ENCODE measurements around the gene TUSC7.

The TUSC7 gene

DNA sequence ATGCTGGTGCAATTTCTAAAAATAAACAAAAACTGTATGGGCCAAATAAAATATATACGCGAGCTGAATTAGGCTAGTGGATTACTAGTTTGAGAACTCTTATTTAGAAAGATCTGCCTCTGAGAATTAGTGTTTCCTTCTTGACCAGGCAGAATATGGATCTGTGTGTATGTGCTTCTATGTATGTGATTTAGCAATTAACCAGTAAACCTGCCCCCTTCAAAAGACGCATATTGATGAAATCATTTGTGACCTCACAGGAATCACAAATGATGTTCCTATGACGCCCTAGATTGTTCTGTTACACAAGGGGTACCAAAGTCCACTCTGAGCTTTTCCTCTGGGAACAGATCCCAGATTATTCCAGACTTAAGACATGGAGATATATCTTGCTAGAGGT lies at the start of gene TUSC7:
TSS of gene TUSC7 (plus strand) at position 301 of the 400 bp plus-strand sequence.
- no peak for DNase-seq

DNA sequence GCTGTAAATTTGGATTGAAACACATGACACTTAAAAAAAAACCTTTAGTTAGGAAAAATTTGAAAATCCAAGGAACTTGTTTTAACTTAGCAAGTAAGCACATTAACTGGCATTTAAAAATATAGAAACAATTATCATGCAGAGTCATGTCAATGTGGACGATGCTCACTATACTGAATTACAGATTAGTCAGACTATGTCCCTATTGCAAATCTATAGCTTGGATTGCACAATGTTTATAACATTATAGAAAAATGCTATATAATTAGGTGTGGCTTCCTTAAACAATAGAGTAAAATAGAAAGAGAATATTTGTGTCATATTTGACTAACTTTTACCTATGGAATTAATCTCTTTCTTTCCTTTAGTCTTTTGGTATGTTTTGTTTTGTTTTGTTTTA lies 48.4 kb upstream of the TUSC7 start:
- no peak for DNase-seq

DNA sequence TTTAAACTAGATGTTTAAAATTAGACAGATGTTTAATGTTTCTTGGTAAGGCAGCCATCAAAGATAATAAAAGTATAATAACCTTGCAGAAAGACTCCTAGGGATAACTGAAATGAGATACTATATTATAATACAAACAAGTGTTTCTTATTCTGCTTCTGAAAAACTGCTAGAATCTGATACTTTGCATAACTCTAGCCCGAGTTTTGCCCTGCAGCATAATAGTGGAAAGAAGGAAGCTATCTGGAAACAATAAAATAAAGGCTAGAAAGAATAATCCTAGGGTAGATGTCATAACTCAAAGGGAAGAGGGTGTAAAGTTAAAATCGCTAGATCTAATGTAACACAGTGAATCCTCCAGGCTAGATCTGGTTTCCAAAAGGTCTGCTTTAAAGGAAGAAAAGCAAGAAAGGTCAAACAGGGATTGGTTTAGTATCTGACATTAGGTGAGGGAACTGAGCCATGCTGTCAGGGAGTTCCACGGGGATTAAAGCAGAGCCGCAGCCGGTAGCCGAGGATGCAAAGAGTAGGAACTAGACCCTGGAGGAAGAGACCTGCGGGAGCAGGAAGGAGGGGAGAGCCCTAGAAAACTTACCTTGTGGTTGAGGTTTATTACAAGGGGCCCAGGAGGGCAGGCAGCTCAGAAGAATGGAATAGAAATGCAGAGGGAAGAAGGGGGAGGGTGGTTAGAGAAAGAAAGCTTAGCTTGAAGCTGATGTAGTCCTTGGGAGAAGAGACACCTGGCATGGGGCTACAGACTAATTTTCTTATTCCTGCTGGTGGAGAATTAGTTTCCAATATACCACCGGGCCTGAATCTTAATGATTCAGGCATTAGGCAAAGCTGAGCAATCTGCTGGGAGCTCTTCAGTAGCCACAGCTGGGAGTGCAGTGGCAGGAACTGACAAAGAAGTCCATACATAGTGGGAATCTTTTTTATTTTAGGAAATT lies 46.1 kb upstream of the TUSC7 start:
- no peak for DNase-seq

DNA sequence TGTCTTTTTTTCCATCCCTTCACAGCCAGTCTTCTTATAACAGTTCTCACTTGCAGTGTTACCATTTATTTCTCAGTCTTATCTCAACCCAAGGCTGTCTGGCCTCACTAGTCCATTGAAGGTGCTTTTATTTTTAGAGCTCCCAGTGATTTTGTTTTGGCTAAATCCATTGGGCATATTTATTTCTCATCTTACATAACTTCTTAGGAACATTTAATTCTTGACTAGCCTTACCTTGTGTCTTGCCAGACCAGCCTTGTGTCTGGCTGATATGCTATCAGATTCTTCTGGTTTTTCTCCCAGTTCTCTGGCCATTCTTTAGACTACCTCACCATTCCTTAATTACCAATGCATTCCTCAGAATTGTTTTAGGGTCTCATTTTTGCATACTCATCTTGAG lies 42.3 kb upstream of the TUSC7 start:
- no peak for DNase-seq

DNA sequence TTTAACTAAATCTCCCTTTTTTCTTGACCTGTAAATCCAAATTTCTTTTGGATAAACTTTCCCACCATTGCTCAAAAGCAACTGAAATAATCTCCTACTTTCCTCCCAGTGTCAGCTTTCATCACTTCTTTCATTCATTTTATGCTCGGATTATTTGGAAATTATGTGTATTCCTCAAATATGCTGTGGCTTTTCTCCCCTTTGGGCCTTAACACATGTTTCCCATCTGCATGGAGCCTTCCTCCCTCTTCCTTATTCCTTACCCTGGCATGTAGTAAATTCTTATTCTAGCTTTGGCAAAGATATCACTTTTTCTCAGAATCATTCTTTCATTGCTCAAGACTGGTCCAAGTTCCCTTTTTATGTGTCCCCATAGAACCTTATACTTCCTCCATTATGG lies 41.8 kb upstream of the TUSC7 start:
- DNase-seq, result no peak

DNA sequence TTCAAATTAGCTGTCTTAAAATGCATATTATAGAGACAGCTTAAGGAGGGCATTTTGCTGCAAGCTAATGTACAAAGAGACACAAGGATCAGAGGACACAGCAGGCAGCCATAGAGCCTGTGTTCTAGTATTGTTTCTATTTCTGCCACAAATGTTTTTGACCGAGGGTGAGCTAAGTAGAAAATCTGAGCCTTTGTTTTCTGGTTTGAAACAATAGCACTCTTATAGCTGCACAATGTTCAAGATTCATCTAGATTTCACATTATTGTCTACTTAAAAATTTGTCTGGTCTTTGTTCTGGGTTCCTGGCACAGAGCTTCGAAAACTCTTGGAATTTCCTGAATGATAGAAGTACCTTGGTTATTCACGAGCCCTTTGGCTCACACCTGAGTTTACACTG lies 40.0 kb upstream of the TUSC7 start:
- no peak for DNase-seq

DNA sequence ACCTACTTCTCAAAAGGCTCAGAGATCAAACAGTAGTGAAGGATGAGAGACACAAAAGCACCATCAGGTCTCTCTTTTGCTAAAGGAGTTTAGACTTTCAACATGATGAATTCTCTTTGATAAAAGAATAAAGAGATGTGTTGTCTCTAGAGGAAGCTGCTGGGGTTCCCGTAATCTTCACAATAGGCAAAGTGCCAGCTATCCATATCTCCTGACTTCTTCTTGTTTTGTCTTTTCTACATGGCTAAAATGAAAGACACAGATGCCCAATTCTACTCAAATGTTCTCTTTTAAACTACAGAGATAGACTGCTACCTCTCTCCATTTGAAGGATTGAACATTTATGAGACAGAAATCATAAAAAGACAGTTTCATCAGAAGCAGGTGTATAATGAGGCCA lies 38.4 kb upstream of the TUSC7 start:
- DNase-seq, result no peak

DNA sequence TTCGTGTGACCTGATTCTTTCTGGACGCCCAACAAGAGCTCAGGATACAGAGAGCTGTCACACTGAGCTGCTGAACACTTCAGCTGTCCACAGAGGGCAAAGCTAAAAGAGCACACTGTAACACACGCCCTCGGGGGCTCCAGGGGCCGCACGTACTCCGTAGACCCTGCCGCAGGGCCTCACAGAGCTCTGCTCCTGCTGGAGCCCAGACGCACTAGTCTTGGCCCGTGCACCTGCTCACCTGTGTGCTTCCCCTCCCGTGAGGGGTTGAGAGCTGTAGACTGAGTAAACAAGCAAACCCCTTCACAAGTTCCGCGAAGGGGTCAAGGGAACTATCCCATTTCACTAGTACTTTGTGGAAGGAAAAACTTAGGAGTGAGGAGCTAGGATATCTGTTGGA lies 30.7 kb upstream of the TUSC7 start:
- DNase-seq, result no peak

DNA sequence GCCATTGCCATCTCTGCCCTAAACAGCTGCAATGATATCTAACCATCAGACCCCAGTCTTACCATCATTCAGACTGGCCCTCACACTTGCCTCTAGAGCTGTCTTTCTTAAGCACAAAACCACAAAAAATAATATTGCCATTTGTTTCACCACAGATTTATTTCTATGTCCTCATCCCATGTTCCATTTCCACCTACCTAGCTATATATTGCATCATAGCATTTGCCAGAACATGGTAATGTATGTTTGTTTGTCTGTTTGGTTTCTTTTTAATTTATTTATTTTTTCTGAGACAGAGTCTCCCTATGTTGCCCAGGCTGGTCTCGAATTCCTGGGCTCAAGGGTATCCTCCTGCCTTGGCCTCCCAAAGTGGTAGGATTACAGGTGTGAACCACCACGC lies 18.5 kb upstream of the TUSC7 start:
- DNase-seq, result no peak

DNA sequence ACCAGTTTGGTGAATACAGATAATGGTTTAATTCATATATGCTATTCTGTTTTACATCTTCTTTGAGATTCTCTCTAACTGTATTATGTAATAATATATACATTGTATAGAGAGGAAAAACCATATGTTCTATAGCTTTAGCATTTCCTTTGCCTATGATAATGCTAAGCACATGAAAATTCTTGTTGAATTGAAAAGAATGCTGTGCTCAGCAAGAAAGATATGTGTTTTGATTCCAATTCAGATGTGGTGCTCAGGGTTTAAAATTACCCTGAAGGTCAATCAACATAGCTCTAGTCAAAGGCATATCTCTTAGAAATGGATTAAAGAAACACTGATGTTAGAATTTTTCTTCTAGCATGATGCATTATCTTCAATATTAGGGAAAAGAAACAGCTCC lies 8.5 kb upstream of the TUSC7 start:
- no peak for DNase-seq

DNA sequence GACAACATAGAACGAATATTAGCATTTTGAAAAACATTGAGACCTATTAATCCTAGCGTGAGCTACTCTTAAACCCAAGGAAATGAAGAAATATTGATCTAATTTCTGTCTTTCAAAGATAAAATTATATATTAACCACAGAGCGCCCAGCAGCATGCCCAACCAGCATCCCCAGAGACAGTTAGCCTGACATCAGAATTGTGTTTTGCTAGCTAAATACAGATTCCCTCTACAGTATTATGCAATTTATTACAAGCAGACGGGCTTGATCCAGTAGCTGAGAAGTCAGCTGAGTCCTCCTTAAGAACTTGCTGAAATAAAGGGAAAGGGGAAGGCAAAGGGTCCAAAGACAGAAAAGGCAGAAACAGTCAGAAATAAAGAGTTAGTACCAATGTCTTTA lies 7.2 kb upstream of the TUSC7 start:
- no peak for DNase-seq

DNA sequence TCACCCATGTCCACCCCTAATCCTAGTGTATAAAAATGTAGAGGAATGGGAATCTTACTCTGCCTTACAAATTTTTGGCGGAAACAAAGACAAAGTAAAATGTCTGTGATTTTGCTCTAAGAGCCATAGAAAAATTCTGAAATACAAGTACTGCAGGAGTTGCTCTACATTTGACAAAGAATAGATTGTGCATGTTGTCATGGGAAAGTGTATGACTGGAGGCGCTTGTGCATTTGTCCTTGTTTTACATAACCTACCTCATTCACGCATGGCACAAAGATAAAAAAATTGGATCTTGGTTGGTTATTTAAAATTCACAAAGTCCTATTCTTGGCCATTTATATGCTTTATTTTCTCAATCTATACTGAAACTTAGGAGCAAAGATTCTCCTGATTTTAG lies 2.0 kb upstream of the TUSC7 start:
- DNase-seq, result no peak

DNA sequence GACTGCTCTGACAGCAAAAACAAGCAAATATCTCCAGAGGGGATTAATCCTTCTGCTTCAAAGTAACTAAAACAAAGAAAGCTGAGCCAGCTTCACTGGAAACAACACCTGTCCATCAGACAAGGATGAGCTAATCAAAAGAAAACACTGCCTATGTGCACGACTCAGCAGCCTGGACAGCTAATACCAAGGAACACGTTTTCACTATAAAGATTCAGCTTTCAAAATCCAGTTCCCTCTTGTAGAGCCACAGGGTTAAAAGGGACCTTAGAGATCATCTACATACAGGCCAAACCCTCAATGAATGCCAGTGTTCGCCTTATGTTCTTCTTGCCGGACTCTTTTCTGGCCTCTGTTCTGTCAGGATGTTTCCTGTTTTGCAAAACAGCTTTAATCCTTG lies 6.9 kb downstream of the TUSC7 start:
- peak; percentile 55 for DNase-seq

DNA sequence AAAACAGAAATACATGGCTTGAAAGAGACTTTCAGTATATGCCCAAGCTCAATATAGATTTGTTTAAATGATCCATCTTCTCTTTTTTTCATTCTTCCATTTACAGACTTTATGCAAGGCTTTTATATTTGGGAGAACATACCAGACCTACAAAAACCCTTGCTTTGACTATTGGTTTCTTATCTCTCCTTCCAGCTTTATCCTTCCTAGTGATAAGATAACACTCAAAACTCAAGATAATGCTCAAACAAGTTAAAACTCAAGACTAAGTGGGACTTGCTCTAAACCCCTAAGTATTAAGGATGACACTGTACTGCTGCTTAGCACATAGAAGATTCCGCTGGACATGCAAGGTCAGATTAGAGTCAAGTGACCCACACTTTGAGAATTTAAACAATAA lies 8.0 kb downstream of the TUSC7 start:
- DNase-seq, result no peak

DNA sequence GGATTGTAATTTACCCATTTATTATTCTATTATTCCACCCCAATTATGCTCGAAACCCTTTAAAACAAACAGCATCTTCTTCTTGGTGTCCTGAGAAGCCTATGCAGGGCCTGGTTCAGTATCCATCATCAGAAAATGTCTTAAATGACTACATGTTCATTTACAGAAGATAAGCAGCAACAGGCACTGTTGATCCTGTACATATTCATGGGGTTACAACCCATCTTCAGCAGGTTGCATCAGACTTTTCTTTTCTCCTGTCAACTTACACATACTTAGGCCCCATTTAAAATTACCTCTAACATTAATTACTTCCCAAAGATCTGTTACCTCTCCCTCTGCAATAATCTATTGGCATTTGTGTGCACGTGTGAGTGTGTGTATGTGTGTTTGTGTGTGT lies 18.9 kb downstream of the TUSC7 start:
- no peak for DNase-seq

DNA sequence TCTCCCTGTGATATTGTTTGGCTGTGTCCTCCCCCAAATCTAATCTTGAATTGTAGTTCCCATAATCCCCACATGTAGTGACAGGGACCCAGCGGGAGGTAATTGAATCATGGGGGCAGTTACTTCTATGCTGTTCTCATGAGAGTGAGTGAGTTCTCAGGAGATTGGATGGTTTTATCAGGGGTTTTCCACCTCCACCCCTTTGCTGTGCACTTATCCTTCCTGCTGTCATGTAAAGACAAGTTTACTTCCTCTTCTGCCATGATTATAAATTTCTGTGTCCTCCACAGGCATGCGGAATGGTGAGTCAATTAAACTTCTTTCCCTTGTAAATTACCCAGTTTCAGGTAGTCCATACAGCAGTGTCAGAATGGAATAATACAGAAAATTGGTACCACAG lies 24.7 kb downstream of the TUSC7 start:
- no peak for DNase-seq

DNA sequence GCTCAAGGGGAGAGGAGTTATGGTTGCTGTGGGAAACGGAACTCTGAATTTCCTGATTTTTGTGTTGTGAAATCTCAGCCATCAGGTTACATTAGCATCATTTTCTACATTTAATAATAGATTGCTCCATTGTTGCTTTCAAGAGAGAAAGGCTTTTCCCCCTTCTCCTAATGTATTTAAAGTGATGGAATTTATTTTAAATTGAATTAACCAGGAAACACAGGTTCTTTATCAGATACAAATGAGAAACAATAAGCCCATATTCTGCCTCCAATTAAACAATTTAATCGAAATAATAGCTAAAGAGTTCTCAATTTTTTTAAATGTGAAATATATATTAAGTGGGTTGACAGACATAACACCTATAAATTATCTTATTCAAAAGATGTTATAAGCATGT lies 30.1 kb downstream of the TUSC7 start:
- no peak for DNase-seq

DNA sequence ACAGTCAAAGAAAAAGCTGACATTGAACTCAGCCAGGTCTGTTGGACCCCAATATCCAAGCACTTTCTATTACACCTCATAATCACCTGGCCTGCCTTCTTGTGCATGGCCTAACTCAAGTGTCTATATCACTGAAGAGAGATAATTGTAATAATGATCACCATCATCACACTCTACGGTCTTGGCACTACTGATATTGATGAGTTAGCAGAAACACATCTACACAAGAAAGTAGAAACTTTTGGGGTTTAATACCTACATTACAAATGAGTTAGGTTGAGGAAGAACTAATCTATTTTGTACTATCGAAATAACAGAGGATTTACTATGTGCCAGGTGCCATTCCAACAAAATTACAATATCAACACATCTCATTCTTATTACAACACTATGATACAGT lies 30.7 kb downstream of the TUSC7 start:
- DNase-seq, result no peak

DNA sequence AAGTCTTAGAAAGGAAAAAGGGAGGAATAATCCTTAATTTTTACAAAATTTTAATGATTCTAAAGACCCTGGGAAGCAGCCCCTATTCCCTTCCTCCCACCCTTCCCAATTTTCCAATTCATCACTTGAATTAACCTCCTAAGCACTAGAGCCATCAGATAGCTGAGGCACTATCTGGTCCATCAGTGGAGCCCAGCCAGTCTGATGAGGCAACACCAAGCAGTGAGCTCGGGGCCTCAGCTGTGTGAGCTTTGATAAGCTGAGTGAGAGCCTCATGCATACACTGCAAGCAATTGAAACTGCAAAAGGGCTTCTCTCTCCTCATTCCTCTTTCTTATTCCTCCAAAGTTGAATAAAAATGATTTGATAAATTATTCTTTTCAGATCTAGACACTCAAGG lies 31.9 kb downstream of the TUSC7 start:
- DNase-seq, result no peak

DNA sequence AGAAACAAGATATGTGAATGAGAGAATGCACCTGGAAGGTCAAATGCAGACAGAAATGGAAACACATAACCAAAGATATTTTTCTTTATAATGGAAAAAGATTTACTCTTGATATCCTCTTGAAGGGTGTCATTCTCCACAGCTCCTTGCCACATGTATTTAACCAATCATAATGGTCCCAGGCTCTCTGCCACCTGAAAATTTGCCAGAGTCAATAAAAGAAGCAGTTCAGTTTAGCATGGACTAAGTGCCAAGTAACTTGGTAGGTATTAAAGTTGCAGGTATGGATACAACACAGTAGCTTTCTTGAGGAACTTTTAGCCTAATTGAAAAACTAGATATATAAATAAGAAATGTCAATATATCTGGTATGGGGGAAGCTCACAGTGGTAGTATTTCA lies 33.5 kb downstream of the TUSC7 start:
- peak; percentile 17 for DNase-seq

DNA sequence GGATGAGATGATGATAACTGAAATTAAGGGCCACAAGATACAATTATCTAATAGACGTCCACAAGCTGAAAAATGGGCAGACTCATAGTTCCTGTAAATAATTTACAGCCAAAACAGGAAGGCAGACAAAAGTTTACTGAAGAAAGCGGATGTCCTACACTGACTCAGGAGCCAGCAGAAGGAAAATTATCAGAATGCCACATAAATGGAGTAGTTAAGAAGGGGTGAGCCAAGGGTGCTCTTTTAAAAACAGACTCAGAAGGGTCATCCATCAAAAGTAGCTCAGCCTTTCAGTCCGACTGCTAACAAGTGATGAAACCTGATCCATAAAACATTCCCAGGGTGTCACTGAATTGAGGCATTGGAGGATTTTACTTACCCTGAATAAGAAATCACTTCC lies 39.8 kb downstream of the TUSC7 start:
- peak; percentile 57 for DNase-seq

DNA sequence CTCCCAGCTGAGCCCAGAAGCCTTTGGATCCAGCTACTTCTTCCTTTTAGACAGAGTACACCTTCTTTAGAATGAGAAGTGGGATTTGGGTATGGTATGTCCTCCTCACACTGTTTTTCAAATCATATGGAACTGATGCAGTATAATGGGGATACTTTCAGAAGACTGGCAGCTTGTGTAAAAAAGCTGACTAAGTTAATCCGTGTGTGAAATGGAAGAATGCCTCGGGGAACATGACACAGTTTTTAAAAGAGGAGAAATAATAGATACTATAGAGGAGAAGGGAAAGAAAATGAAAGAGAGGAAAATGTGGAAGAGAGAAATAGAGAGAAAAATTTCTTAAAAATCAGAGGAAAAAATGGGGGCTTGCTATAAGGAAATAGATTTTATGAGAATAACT lies 47.7 kb downstream of the TUSC7 start:
- DNase-seq, result no peak

DNA sequence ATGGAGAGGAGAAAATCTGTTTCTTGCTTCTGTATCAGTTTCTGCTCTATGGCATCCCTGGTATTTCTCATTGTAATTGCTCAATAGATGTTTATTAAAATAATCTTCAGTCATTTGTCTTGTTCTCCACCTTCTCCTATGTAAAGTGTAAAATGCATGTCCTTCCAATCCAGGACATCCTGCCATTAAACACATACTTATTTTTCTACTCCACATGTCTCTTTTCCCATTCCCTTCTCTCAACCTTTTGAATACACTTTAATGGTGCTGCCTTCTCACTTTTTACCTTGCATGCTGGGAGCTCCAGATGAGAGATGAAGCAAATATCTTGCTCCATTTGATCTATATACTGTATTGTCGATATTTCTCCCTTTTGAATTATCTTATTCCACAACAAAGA lies 49.7 kb downstream of the TUSC7 start:
- DNase-seq, result no peak
